Glutamatergic neuron (in vitro differentiated cells): ENCODE results near the gene ABCG4. TPM values are rescaled to one million over a fixed set of nuclear protein-coding genes. Genes with fewer than 3 reads are reported as not detected.

Source experiments
- DNase-seq: peaks from one replicate; pipeline ENCODE4 v3.0.0; 2022
- H3K27ac Mint-ChIP-seq: one replicate; pipeline ENCODE4 v1.8.0; 2020; ENCODE audit warnings: mild to moderate bottlenecking, mixed read lengths, inconsistent platforms; ENCODE audit not compliant: unreplicated experiment
- H3K27me3 Mint-ChIP-seq: one replicate; pipeline ENCODE4 v1.8.0; 2020; ENCODE audit warnings: mild to moderate bottlenecking, moderate library complexity, mixed read lengths, inconsistent platforms; ENCODE audit not compliant: unreplicated experiment
- H3K36me3 Mint-ChIP-seq: one replicate; pipeline ENCODE4 v1.8.0; 2020; ENCODE audit warnings: mild to moderate bottlenecking, mixed read lengths, inconsistent platforms; ENCODE audit not compliant: unreplicated experiment
- H3K4me1 Mint-ChIP-seq: one replicate; pipeline ENCODE4 v1.8.0; 2020; ENCODE audit warnings: mild to moderate bottlenecking, low read depth, mixed read lengths, inconsistent platforms; ENCODE audit not compliant: unreplicated experiment
- H3K4me3 Mint-ChIP-seq: one replicate; pipeline ENCODE4 v1.8.0; 2020; ENCODE audit warnings: mild to moderate bottlenecking, mixed read lengths, inconsistent platforms; ENCODE audit not compliant: unreplicated experiment
- H3K9me3 Mint-ChIP-seq: one replicate; pipeline ENCODE4 v1.8.0; 2020; ENCODE audit warnings: mild to moderate bottlenecking, moderate library complexity, mixed read lengths, inconsistent platforms; ENCODE audit not compliant: unreplicated experiment
- CTCF ChIP-seq: fragments of 200-600 bp; sonication (generic); IDR thresholded peaks from one replicate; pipeline ENCODE4 v1.5.0; 2021; ENCODE audit not compliant: partially characterized antibody, unreplicated experiment
- total RNA-seq: library from RNA; stranded (reverse); fragmentation: NEBNext Ultra II Directional; extraction: Animal tissue kit (Norgen Biotek cat#: 25700); gene quantifications from one replicate; pipeline ENCODE4 v1.2.1, GENCODE V29; 2021; ENCODE audit not compliant: unreplicated experiment

The ABCG4 gene
- total RNA-seq, 1 donor from 2014 or later = 2.4 TPM

DNA sequence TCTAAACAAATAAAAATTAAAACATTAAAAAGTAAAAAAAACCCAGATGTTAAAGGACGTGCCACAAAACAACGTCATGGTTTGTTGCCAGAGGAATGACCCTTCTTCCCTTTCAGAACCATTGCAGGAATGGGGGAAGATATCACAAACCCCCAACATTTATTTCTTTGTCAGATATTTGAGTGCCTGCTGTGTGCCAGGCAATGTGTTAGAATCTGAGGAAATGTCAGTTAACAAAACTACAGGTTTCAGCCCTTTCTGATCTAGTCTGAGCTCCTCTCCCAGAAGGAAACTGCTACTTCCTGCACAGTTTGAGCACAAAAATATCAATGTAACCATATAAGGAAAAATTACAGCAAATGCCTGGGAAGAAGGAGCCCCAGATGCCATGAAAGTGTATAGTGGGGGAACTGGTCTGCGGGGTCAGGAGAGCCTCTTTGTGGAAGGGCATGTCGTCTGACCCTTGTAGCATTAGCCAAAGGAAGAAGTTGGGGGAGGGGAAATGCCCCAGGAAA, 29.4 kb downstream of the ABCG4 start:
- H3K4me1 Mint-ChIP-seq = peaks cover 1% of the 10 kb centered on the region
- no peak overlapping the region for H3K27ac Mint-ChIP-seq
- DNase-seq = no peak
- TF ChIP-seq CTCF = no peak
- H3K27me3 Mint-ChIP-seq = peaks cover 4% of the 10 kb centered on the region
- no peaks in the 10 kb centered on the region for H3K9me3 Mint-ChIP-seq
- peaks cover 3% of the 10 kb centered on the region for H3K36me3 Mint-ChIP-seq
- H3K4me3 Mint-ChIP-seq = no peak overlapping the region

- peaks cover 4% of the 10 kb centered on the region for H3K27me3 Mint-ChIP-seq
- no peak overlapping the region for H3K4me3 Mint-ChIP-seq
- no peaks in the 10 kb centered on the region for H3K9me3 Mint-ChIP-seq
- H3K4me1 Mint-ChIP-seq = peaks cover 1% of the 10 kb centered on the region
- H3K36me3 Mint-ChIP-seq = no peaks in the 10 kb centered on the region
- DNase-seq = no peak
- TF ChIP-seq CTCF = no peak
- H3K27ac Mint-ChIP-seq = no peak overlapping the region
Observed at GRCh38 chr11:119179342-119179741, 30.5 kb downstream of the ABCG4 start.

GRCh38 chr11:119179983-119180382, 31.1 kb downstream of the ABCG4 start:
- no peak for TF ChIP-seq CTCF
- Mint-ChIP-seq H3K4me3 (no peak overlapping the region), H3K27ac (no peak overlapping the region), H3K27me3 (peaks cover 4% of the 10 kb centered on the region), H3K9me3 (no peaks in the 10 kb centered on the region), H3K36me3 (no peaks in the 10 kb centered on the region), H3K4me1 (peaks cover 1% of the 10 kb centered on the region)
- DNase-seq = no peak

GRCh38 chr11:119180729-119181676, 32.2 kb downstream of the ABCG4 start:
- peaks cover 7% of the 10 kb centered on the region for H3K27me3 Mint-ChIP-seq
- H3K4me1 Mint-ChIP-seq = peaks cover 1% of the 10 kb centered on the region
- no peak for DNase-seq
- TF ChIP-seq CTCF = no peak
- no peak overlapping the region for H3K4me3 Mint-ChIP-seq
- H3K36me3 Mint-ChIP-seq = no peaks in the 10 kb centered on the region
- no peak overlapping the region for H3K27ac Mint-ChIP-seq
- no peaks in the 10 kb centered on the region for H3K9me3 Mint-ChIP-seq
